GM12878 (cell line): ENCODE data around the gene GALNT9. TPM values are rescaled to one million over a fixed set of nuclear protein-coding genes. Genes with fewer than 3 reads are reported as not detected.

ENCODE experiments used
- ATAC-seq: fragments of 200-7000 bp; cut with Tn5 transposase; 3 replicates; pipeline ENCODE4 v1.9.1; 2020; ENCODE audit warnings: mild to moderate bottlenecking, moderate library complexity
- BruUV-seq: library from RNA; stranded (reverse); fragments of 400-500 nt; replicated peaks from 2 replicates; lab custom pipeline; 2021; lab: Mats Ljungman, UMichigan
- CTCF ChIA-PET: fragments of 300-600 bp; sonication (Branson Sonifier 250); formaldehyde crosslinking; extraction: SDS; loops from one replicate; lab custom pipeline; 2021; ENCODE audit warnings: inconsistent platforms; lab: Yijun Ruan, JAX
- POLR2A ChIA-PET: fragments of 350-600 bp; formaldehyde crosslinking; extraction: SDS; loops from one replicate; lab custom pipeline; 2021; ENCODE audit warnings: inconsistent platforms; lab: Charles Lee
- RAD21 ChIA-PET: fragments of 300-600 bp; sonication (Branson Sonifier 250); formaldehyde crosslinking; loops from one replicate; lab custom pipeline; 2023; ENCODE audit warnings: antibody characterized with exemption; ENCODE audit not compliant: unreplicated experiment; lab: Charles Lee
- SMC1A ChIA-PET: fragments of 300-600 bp; sonication (Branson Sonifier 250); formaldehyde crosslinking; loops from one replicate; lab custom pipeline; 2023; ENCODE audit not compliant: unreplicated experiment, uncharacterized antibody; lab: Charles Lee
- DNase-seq: peaks from one replicate; pipeline ENCODE4 v3.0.0-alpha.2; 2011; ENCODE audit warnings: low read depth, low spot score
- FAIRE-seq: peaks from 3 replicates; lab custom pipeline; 2011; peaks lifted over from hg19 to GRCh38; lab: Jason Lieb, UNC
- H2AFZ ChIP-seq: 2 replicates; pipeline ENCODE4 v1.6.0; 2011; ENCODE audit warnings: low read depth, low read length, control low read depth; ENCODE audit not compliant: control insufficient read depth
- H3K27ac ChIP-seq: 2 replicates; pipeline ENCODE4 v1.5.1; 2011; ENCODE audit warnings: control low read depth; ENCODE audit not compliant: control insufficient read depth, insufficient read depth
- H3K27me3 ChIP-seq, 2 experiments: replicated peaks in 1 of 2; 2 replicates each; pipeline versions ENCODE4 v1.6.0 to v1.6.1; 2011; ENCODE audit warnings: low read length in 1 of 2; ENCODE audit not compliant: control insufficient read depth in 2 of 2, insufficient read depth in 2 of 2
- H3K36me3 ChIP-seq, 2 experiments: 2 replicates each; pipeline ENCODE4 v1.5.1; 2011; ENCODE audit warnings: low read length in 1 of 2; ENCODE audit not compliant: control insufficient read depth in 2 of 2, insufficient read depth in 2 of 2
- H3K4me1 ChIP-seq: 2 replicates; pipeline ENCODE4 v1.6.1; 2011; ENCODE audit warnings: mild to moderate bottlenecking, low read length, moderate library complexity, mixed read lengths; ENCODE audit not compliant: control insufficient read depth, insufficient read depth
- H3K4me2 ChIP-seq: 2 replicates; pipeline ENCODE4 v1.6.0; 2011; ENCODE audit warnings: control low read depth; ENCODE audit not compliant: control insufficient read depth, insufficient read depth
- H3K4me3 ChIP-seq: fragments of 200-600 bp; sonication (generic); 2 replicates; pipeline ENCODE4 v1.5.1; 2016
- H3K79me2 ChIP-seq: 2 replicates; pipeline ENCODE4 v1.6.0; 2011; ENCODE audit warnings: low read length; ENCODE audit not compliant: control insufficient read depth, insufficient read depth
- H3K9ac ChIP-seq: 2 replicates; pipeline ENCODE4 v1.8.0; 2011; ENCODE audit warnings: low read length, control low read depth, mixed read lengths; ENCODE audit not compliant: control insufficient read depth, insufficient read depth
- H3K9me3 ChIP-seq: replicated peaks from 3 replicates; pipeline ENCODE4 v1.5.1; 2011; ENCODE audit warnings: mild to moderate bottlenecking, low read length; ENCODE audit not compliant: control insufficient read depth, insufficient read depth
- H4K20me1 ChIP-seq: 2 replicates; pipeline ENCODE4 v1.6.0; 2011; ENCODE audit not compliant: control insufficient read depth, insufficient read depth
- MYB ChIP-seq: fragments of 150-350 bp; IDR thresholded peaks from 2 replicates; pipeline ENCODE4 v1.6.1; 2014; ENCODE audit warnings: mild to moderate bottlenecking, low read depth, low read length, borderline replicate concordance
- NBN ChIP-seq: fragments of 450-650 bp; IDR thresholded peaks from 2 replicates; pipeline ENCODE4 v1.6.1; 2016
- NRF1 ChIP-seq: conservative IDR thresholded peaks from 2 replicates; pipeline ENCODE4 v1.6.1; 2011; ENCODE audit warnings: mild to moderate bottlenecking, low read depth, low read length, improper control_type of control experiment
- RAD51 ChIP-seq: fragments of 450-650 bp; IDR thresholded peaks from 2 replicates; pipeline ENCODE4 v1.6.1; 2016; ENCODE audit warnings: moderate library complexity, mild to moderate bottlenecking, inconsistent platforms
- YY1 ChIP-seq: IDR thresholded peaks from 2 replicates; pipeline ENCODE4 v1.6.1; 2011; ENCODE audit warnings: low read depth, mild to moderate bottlenecking, low read length
- ZNF274 ChIP-seq: IDR thresholded peaks from one replicate; pipeline ENCODE4 v1.8.0; 2011; ENCODE audit not compliant: insufficient read length, insufficient read depth
- ZNF384 ChIP-seq: IDR thresholded peaks from 2 replicates; pipeline ENCODE4 v1.6.1; 2012; ENCODE audit warnings: low read depth, mild to moderate bottlenecking, low read length, improper control_type of control experiment, borderline replicate concordance
- WGBS: methylation state at CpG from one replicate; pipeline ENCODE4 v1.1.6; 2016; ENCODE audit warnings: low lambda C conversion rate; ENCODE audit not compliant: insufficient replicate concordance, insufficient coverage; ENCODE audit errors: missing lambda C conversion rate; 5-methylcytosine and 5-hydroxymethylcytosine counted together
- in situ Hi-C: fragments of 300-500 bp; cut with MboI; formaldehyde crosslinking; loops from 9 replicates; pipeline ENCODE4 v1.14.3; 2018; ENCODE audit warnings: mixed read lengths
- intact Hi-C: fragments of 100-400 bp; cut with micrococcal nuclease; formaldehyde crosslinking; loops from one replicate; pipeline ENCODE4 v1.14.2; 2022; ENCODE audit not compliant: unreplicated experiment
- polyA plus RNA-seq, 11 experiments: library from polyadenylated mRNA; depleted of rRNA in 4 of 11; unstranded in 6 of 11; stranded (reverse) in 5 of 11; fragments of >200 nt; fragmentation: Nextera tagmentation in 4 of 11; fragmentation: Illumina TruSeq in 1 of 11; extraction: Ambion mirVana in 4 of 11; extraction: Trizol in 1 of 11; gene quantifications; 1 replicate in 1 of 11; 2 replicates in 10 of 11; pipeline versions ENCODE4 v1.2.1 to v1.2.3, GENCODE V29; 2011 to 2016; ENCODE audit warnings: inconsistent platforms in 2 of 11, missing spikeins in 2 of 11, low read depth in 1 of 11
- total RNA-seq, 4 experiments: library from RNA; depleted of rRNA in 3 of 4; stranded (reverse); fragments of >200 nt in 3 of 4; fragmentation: Illumina TruSeq in 1 of 4; extraction: Trizol in 1 of 4; gene quantifications; 2 replicates each; pipeline versions ENCODE4 v1.2.1 to v1.2.3, GENCODE V29; 2013 to 2021
- TF ChIP-seq, protein P1 (sequence below): IDR thresholded peaks from 2 replicates; pipeline ENCODE4 v1.6.1; 2011; ENCODE audit warnings: borderline replicate concordance, low read depth, mild to moderate bottlenecking, moderate library complexity, mixed read lengths, low read length; ENCODE audit not compliant: insufficient read depth; ENCODE audit errors: extremely low read length
- TF ChIP-seq, protein P2 (sequence below): fragments of 450-650 bp; IDR thresholded peaks from 2 replicates; pipeline ENCODE4 v1.6.1; 2017; ENCODE audit warnings: antibody characterized with exemption, mild to moderate bottlenecking, moderate library complexity
- TF ChIP-seq, protein P3 (sequence below): fragments of 450-650 bp; IDR thresholded peaks from 2 replicates; pipeline ENCODE4 v1.6.1; 2016; ENCODE audit warnings: mild to moderate bottlenecking
- TF ChIP-seq, protein P4 (sequence below): IDR thresholded peaks from 2 replicates; pipeline ENCODE4 v1.6.1; 2012; ENCODE audit warnings: low read length, inconsistent platforms
- TF ChIP-seq, protein P5 (sequence below): fragments of 450-650 bp; IDR thresholded peaks from 2 replicates; pipeline ENCODE4 v1.6.1; 2017; ENCODE audit warnings: mild to moderate bottlenecking, moderate library complexity

The GALNT9 gene
- total and polyA plus RNA-seq, 10 of the 15 experiments (the other 5 are each of a cell fraction or from before 2014, with no cell fraction given): 0.04 TPM; not detected in 9

DNA sequence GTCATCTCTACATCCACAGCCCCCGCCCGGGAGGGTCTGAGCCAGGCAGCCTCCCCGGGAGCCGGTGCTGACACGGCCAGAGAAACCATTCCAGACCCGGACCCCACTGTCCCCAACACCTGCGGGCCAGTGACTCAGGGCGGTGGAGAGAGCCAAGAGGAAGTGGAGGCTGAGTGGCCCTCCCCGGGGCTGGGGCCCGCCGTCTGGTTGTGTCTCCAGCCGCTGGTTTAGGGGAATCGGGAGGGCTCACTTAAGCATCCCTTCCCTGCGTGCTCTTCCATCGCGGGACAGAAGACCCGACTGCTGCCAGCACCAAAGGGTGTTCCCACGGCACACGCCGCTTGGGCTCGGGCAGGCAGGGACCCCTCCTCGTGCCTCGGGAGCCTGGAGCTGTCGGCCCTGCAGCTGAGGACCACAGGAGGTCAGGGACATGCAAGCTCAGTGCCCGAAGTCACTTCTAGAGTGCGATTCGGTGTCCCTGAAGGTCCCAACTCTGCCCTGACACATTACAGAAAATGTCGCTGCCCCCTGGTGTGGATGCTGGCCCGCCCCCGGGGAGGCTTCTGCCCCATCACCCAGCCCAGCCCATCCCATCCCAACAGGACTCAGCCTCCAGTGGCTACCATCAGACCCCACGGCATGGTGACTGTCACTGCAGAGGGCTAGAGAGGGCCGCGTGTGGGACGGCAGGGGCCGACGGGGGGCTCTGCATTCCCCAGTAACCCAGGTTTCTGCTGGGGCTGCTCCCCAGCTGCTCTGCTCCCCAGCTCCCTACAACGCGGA, 50.8 kb downstream of the GALNT9 start:
- SMC1A ChIA-PET: no interaction called here
- Histone ChIP-seq H3K4me1 (no peaks in the 10 kb centered on the region), H3K4me3 (no peak overlapping the region), H3K9me3 (no peaks in the 10 kb centered on the region), H3K36me3 (no peaks in the 10 kb centered on the region), H3K27ac (no peak overlapping the region), H3K79me2 (no peaks in the 10 kb centered on the region), H4K20me1 (no peaks in the 10 kb centered on the region), H3K27me3 (no peaks in the 10 kb centered on the region), H3K4me2 (no peak overlapping the region), H2AFZ (no peak overlapping the region), H3K9ac (no peak overlapping the region)
- FAIRE-seq (no peak), ATAC-seq (no peak), DNase-seq (no peak)
- POLR2A ChIA-PET: no interaction called here
- no TSS peak for BruUV-seq
- in situ Hi-C loops: no loop called here
- TF ChIP-seq ZNF384 (no peak), RAD51 (no peak), ZNF274 (no peak), NRF1 (no peak), NBN (no peak), MYB (no peak), YY1 (no peak)
- TF ChIP-seq, protein P1, sequence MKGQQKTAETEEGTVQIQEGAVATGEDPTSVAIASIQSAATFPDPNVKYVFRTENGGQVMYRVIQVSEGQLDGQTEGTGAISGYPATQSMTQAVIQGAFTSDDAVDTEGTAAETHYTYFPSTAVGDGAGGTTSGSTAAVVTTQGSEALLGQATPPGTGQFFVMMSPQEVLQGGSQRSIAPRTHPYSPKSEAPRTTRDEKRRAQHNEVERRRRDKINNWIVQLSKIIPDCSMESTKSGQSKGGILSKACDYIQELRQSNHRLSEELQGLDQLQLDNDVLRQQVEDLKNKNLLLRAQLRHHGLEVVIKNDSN: no peak
- TF ChIP-seq, protein P2, sequence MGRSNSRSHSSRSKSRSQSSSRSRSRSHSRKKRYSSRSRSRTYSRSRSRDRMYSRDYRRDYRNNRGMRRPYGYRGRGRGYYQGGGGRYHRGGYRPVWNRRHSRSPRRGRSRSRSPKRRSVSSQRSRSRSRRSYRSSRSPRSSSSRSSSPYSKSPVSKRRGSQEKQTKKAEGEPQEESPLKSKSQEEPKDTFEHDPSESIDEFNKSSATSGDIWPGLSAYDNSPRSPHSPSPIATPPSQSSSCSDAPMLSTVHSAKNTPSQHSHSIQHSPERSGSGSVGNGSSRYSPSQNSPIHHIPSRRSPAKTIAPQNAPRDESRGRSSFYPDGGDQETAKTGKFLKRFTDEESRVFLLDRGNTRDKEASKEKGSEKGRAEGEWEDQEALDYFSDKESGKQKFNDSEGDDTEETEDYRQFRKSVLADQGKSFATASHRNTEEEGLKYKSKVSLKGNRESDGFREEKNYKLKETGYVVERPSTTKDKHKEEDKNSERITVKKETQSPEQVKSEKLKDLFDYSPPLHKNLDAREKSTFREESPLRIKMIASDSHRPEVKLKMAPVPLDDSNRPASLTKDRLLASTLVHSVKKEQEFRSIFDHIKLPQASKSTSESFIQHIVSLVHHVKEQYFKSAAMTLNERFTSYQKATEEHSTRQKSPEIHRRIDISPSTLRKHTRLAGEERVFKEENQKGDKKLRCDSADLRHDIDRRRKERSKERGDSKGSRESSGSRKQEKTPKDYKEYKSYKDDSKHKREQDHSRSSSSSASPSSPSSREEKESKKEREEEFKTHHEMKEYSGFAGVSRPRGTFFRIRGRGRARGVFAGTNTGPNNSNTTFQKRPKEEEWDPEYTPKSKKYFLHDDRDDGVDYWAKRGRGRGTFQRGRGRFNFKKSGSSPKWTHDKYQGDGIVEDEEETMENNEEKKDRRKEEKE: no peak
- TF ChIP-seq, protein P3, sequence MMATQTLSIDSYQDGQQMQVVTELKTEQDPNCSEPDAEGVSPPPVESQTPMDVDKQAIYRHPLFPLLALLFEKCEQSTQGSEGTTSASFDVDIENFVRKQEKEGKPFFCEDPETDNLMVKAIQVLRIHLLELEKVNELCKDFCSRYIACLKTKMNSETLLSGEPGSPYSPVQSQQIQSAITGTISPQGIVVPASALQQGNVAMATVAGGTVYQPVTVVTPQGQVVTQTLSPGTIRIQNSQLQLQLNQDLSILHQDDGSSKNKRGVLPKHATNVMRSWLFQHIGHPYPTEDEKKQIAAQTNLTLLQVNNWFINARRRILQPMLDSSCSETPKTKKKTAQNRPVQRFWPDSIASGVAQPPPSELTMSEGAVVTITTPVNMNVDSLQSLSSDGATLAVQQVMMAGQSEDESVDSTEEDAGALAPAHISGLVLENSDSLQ: no peak
- TF ChIP-seq, protein P4, sequence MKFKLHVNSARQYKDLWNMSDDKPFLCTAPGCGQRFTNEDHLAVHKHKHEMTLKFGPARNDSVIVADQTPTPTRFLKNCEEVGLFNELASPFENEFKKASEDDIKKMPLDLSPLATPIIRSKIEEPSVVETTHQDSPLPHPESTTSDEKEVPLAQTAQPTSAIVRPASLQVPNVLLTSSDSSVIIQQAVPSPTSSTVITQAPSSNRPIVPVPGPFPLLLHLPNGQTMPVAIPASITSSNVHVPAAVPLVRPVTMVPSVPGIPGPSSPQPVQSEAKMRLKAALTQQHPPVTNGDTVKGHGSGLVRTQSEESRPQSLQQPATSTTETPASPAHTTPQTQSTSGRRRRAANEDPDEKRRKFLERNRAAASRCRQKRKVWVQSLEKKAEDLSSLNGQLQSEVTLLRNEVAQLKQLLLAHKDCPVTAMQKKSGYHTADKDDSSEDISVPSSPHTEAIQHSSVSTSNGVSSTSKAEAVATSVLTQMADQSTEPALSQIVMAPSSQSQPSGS: no peak
- TF ChIP-seq, protein P5, sequence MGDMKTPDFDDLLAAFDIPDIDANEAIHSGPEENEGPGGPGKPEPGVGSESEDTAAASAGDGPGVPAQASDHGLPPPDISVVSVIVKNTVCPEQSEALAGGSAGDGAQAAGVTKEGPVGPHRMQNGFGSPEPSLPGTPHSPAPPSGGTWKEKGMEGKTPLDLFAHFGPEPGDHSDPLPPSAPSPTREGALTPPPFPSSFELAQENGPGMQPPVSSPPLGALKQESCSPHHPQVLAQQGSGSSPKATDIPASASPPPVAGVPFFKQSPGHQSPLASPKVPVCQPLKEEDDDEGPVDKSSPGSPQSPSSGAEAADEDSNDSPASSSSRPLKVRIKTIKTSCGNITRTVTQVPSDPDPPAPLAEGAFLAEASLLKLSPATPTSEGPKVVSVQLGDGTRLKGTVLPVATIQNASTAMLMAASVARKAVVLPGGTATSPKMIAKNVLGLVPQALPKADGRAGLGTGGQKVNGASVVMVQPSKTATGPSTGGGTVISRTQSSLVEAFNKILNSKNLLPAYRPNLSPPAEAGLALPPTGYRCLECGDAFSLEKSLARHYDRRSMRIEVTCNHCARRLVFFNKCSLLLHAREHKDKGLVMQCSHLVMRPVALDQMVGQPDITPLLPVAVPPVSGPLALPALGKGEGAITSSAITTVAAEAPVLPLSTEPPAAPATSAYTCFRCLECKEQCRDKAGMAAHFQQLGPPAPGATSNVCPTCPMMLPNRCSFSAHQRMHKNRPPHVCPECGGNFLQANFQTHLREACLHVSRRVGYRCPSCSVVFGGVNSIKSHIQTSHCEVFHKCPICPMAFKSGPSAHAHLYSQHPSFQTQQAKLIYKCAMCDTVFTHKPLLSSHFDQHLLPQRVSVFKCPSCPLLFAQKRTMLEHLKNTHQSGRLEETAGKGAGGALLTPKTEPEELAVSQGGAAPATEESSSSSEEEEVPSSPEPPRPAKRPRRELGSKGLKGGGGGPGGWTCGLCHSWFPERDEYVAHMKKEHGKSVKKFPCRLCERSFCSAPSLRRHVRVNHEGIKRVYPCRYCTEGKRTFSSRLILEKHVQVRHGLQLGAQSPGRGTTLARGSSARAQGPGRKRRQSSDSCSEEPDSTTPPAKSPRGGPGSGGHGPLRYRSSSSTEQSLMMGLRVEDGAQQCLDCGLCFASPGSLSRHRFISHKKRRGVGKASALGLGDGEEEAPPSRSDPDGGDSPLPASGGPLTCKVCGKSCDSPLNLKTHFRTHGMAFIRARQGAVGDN: no peak
- RAD21 ChIA-PET: no interaction called here
- intact Hi-C loops: no loop called here
- 55% methylated on average over 32 of the region's 38 CpGs for WGBS
- CTCF ChIA-PET: no interaction called here
